ENCODE data around the gene SPPL3.

DNA sequence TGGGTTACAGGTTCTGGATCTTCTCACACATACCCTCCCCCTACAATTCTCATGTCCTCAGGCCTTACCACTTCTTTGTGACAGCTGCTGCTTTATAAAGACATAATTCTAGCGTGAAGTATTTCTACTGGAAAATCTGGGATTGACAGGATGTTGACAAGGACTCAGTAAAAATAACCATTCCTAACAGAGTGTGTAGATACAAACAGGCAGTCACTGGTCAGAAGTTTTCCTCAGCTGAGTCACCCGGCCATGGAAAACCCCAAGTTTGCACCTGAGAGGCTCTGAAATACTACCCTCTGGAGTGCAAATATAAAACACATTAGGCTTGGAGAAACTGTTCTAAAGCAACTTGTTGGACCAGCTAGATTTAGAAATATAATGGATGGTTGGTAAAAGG is 54.4 kb downstream of the SPPL3 start:
- TF ChIP-seq, protein P1, sequence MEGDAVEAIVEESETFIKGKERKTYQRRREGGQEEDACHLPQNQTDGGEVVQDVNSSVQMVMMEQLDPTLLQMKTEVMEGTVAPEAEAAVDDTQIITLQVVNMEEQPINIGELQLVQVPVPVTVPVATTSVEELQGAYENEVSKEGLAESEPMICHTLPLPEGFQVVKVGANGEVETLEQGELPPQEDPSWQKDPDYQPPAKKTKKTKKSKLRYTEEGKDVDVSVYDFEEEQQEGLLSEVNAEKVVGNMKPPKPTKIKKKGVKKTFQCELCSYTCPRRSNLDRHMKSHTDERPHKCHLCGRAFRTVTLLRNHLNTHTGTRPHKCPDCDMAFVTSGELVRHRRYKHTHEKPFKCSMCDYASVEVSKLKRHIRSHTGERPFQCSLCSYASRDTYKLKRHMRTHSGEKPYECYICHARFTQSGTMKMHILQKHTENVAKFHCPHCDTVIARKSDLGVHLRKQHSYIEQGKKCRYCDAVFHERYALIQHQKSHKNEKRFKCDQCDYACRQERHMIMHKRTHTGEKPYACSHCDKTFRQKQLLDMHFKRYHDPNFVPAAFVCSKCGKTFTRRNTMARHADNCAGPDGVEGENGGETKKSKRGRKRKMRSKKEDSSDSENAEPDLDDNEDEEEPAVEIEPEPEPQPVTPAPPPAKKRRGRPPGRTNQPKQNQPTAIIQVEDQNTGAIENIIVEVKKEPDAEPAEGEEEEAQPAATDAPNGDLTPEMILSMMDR (IDR thresholded peaks at IDR 0.05 in 2 of 3, conservative IDR thresholded peaks at IDR 0.05 in 1 of 3; ENCODE audit: borderline replicate concordance in 1 of 3, insufficient read depth in 1 of 3, low read depth in 2 of 3, low read length in 2 of 3) = no peak
- TF ChIP-seq EZH2 (IDR thresholded peaks at IDR 0.05) (no peak), CEBPB (IDR thresholded peaks at IDR 0.05; ENCODE audit: low read depth) (no peak), POLR2AphosphoS5 (IDR thresholded peaks at IDR 0.05; ENCODE audit: low read depth, low read length) (no peak), TCF7L2 (IDR thresholded peaks at IDR 0.05; ENCODE audit: borderline replicate concordance, extremely low read depth, insufficient read depth, insufficient read length) (no peak), SRF (IDR thresholded peaks at IDR 0.05; ENCODE audit: low read depth) (no peak), SIN3A (IDR thresholded peaks at IDR 0.05; ENCODE audit: low read depth) (no peak), RAD21 (IDR thresholded peaks at IDR 0.05; ENCODE audit: low read depth) (no peak), POLR2A (IDR thresholded peaks at IDR 0.05; ENCODE audit: borderline replicate concordance, extremely low read depth, insufficient read depth, insufficient read length) (no peak)

All from HCT116 (cell line).